Body of pancreas (tissue), 4 donors: ENCODE data around the gene TMPRSS5. TPM values are rescaled to one million over a fixed set of nuclear protein-coding genes. Genes with fewer than 3 reads are reported as not detected.

Source experiments
- ATAC-seq: fragments of 150-250 bp; one replicate; pipeline ENCODE4 v1.9.1; 2016
- DNase-seq, 4 donors: peaks; one replicate each; pipeline ENCODE4 v3.0.0-alpha.2; 2019
- H3K27ac ChIP-seq, 4 donors: fragments of 200-600 bp; sonication (generic); 1 replicate in 3 of 4; 2 replicates in 1 of 4; pipeline versions ENCODE4 v1.5.1 to v1.6.1; 2016 to 2019; ENCODE audit warnings: mild to moderate bottlenecking in 1 of 4, mixed read lengths in 1 of 4, moderate library complexity in 1 of 4
- H3K27me3 ChIP-seq, 2 donors: fragments of 200-600 bp; sonication (generic); one replicate each; pipeline ENCODE4 v1.6.0; 2016; ENCODE audit warnings: mild to moderate bottlenecking in 1 of 2
- H3K36me3 ChIP-seq, 2 donors: fragments of 200-600 bp; sonication (generic); replicated peaks in 1 of 2; 2 replicates each; pipeline ENCODE4 v1.5.1; 2016; ENCODE audit warnings: low read depth in 2 of 2; ENCODE audit not compliant: insufficient read depth in 1 of 2
- H3K4me1 ChIP-seq: fragments of 200-600 bp; sonication (generic); one replicate; pipeline ENCODE4 v1.6.0; 2016
- H3K4me3 ChIP-seq, 2 donors: fragments of 200-600 bp; sonication (generic); 1 replicate in 1 of 2; 2 replicates in 1 of 2; pipeline ENCODE4 v1.5.1; 2016 to 2019
- H3K9me3 ChIP-seq, 3 donors: fragments of 200-600 bp; sonication (generic); 1 replicate in 2 of 3; 2 replicates in 1 of 3; pipeline ENCODE4 v1.5.1; 2016
- CTCF ChIP-seq, 7 experiments: fragments of 450-650 bp in 4 of 7; fragments of 200-600 bp in 3 of 7; sonication (generic) in 3 of 7; IDR thresholded peaks; one replicate each; pipeline ENCODE4 v1.5.1; 2016 to 2019; ENCODE audit warnings: antibody characterized with exemption in 7 of 7
- POLR2A ChIP-seq, 3 donors: fragments of 450-650 bp; IDR thresholded peaks; one replicate each; pipeline ENCODE4 v1.6.1; 2016; ENCODE audit warnings: antibody characterized with exemption in 3 of 3, mild to moderate bottlenecking in 2 of 3
- WGBS, 2 donors: methylation state at CpG; one replicate each; pipeline ENCODE4 v1.1.5; 2017; 5-methylcytosine and 5-hydroxymethylcytosine counted together
- intact Hi-C: fragments of 100-400 bp; cut with DNase I; formaldehyde crosslinking; loops from one replicate; pipeline ENCODE4 v1.15.1; 2023
- small RNA-seq: library from RNA; depleted of rRNA; stranded (forward); fragments of <200 nt; gene quantifications from one replicate; pipeline ENCODE3, GENCODE V24; 2016
- total RNA-seq, 2 donors: library from RNA; depleted of rRNA; stranded (reverse); fragments of >200 nt; gene quantifications; one replicate each; pipeline ENCODE4 v1.1.0, GENCODE V29; 2016

The TMPRSS5 gene
- total RNA-seq, 2 donors from 2014 or later: 0.33 TPM; not detected in 1

DNA sequence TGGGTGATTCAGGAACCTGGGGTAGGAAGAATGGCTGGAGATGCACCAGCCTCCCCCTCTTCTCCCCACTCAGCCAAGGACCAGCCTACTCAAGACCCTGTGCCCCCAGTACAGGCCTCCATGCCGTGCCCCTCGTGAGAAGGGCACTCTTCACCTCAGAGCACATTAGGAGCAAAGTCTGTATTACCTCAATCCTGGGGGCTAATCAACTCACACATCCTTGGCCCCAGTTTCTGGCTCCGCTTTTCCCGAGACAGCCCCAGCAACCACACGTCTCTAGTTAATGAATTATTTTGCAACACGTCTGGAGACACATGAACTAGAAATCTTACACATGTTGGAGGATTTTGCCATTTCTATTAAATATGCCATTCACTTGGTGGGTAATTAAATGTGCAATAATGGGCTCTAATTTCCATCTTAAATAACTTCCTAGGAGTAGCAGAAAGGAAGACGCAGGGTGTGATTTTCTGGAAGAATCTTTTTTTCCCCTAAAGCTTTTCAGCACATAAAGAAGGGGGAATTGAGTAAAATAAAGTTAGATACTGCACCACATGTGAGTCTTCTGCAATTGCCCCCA, 63.0 kb downstream of the TMPRSS5 start:
- DNase-seq (no peak), ATAC-seq (no peak)
- Histone ChIP-seq H3K27ac (no peak overlapping the region), H3K4me3 (no peak overlapping the region), H3K4me1 (no peaks in the 10 kb centered on the region), H3K36me3 (no peaks in the 10 kb centered on the region), H3K27me3 (no peaks in the 10 kb centered on the region), H3K9me3 (no peaks in the 10 kb centered on the region)
- TF ChIP-seq POLR2A (IDR thresholded peaks at IDR 0.05): no peak
- TF ChIP-seq CTCF (IDR thresholded peaks at IDR 0.05): no peak
- 37 to 50% methylated on average over 7 of the region's 7 CpGs for WGBS, 2 donors
- intact Hi-C loops: no loop called here

DNA sequence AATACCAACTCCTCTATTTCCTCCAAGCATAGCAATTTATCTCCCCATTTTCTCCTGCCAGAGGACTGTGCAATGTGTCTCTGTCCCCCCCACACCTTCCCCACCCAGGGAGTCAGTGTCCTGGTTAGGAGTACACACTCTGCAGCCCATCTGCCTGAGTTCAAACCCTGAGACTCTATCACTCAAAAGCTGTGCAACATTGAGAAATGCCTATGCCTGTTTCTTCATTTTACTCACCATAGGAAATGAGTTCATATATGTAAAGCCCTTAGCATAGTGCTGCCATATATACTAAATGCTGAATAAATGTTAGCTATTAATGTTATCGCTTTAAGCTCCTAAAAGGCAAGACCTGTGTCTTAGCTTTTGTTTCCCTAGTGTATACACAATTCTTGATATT, 64.0 kb downstream of the TMPRSS5 start:
- H3K27ac ChIP-seq: no peak overlapping the region
- H3K36me3 ChIP-seq: no peaks in the 10 kb centered on the region
- H3K4me3 ChIP-seq: no peak overlapping the region
- intact Hi-C loops: no loop called here
- H3K9me3 ChIP-seq: no peaks in the 10 kb centered on the region
- no peaks in the 10 kb centered on the region for H3K27me3 ChIP-seq
- 87 to 91% methylated on average over 1 of the region's 1 CpG for WGBS, 2 donors
- DNase-seq (no peak), ATAC-seq (no peak)
- H3K4me1 ChIP-seq: no peaks in the 10 kb centered on the region
- no peak for TF ChIP-seq POLR2A (IDR thresholded peaks at IDR 0.05)
- no peak for TF ChIP-seq CTCF (IDR thresholded peaks at IDR 0.05)

GRCh38 chr11:113638376-113638775, 67.7 kb downstream of the TMPRSS5 start:
- intact Hi-C loops: no loop called here

DNA sequence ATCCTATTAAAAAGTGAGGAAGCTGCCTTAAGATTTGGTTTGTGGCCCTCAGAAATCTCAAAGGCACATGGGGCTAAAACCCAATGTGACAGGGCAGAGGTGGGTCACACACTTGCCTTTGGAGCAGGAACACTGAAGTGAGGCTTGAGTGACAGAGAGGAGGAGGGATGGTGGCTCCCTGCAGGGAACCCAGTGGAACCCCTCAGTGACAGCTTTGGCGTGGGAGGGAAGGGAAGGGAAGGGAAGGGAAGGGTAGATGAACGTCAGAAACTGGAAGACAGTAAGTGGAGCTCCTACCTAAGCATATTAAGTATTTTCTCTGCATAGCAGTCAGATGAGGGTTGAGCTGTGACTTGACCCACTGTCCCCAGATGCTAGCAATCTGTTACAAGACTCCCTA, 68.5 kb downstream of the TMPRSS5 start:
- H3K27me3 ChIP-seq: no peaks in the 10 kb centered on the region
- no peak for DNase-seq
- H3K9me3 ChIP-seq: no peaks in the 10 kb centered on the region
- H3K36me3 ChIP-seq: no peaks in the 10 kb centered on the region
- no peak overlapping the region for H3K4me3 ChIP-seq
- no peak overlapping the region for H3K27ac ChIP-seq
- WGBS, 2 donors: 53 to 56% methylated on average over 2 of the region's 2 CpGs
- ATAC-seq: no peak
- H3K4me1 ChIP-seq: no peaks in the 10 kb centered on the region
- intact Hi-C loops: no loop called here
- TF ChIP-seq CTCF (IDR thresholded peaks at IDR 0.05) (no peak), POLR2A (IDR thresholded peaks at IDR 0.05) (no peak)

More at GRCh38 chr11:113638376-113638775, 67.7 kb downstream of the TMPRSS5 start:
- H3K4me3 ChIP-seq: no peak overlapping the region
- H3K9me3 ChIP-seq: no peaks in the 10 kb centered on the region
- 78 to 82% methylated on average over 9 of the region's 9 CpGs for WGBS, 2 donors
- TF ChIP-seq POLR2A (IDR thresholded peaks at IDR 0.05) (no peak), CTCF (IDR thresholded peaks at IDR 0.05) (no peak)
- no peak overlapping the region for H3K27ac ChIP-seq
- ATAC-seq: no peak
- no peaks in the 10 kb centered on the region for H3K27me3 ChIP-seq
- H3K4me1 ChIP-seq: no peaks in the 10 kb centered on the region
- H3K36me3 ChIP-seq: no peaks in the 10 kb centered on the region
- no peak for DNase-seq

Small RNA genes within 50 kb of the gene (small RNA-seq; reads per million reads assigned to genes)
- not detected for gene RPS29P19

Other genes starting within 250 kb of the TMPRSS5 start
- under 1 TPM in 1 of 2 donors, not detected in 1; 0.26 TPM for gene DRD2, start 230.9 kb downstream of the TMPRSS5 start, total RNA-seq
- gene ZW10, start 67.4 kb upstream of the TMPRSS5 start, total RNA-seq: 10 to 100 TPM in 1 of 2 donors, 1 to 10 TPM in 1; 6.9 to 10.4 TPM
- gene CLDN25, start 73.5 kb upstream of the TMPRSS5 start, total RNA-seq: not detected
- 10 to 100 TPM; 17.9 to 31.0 TPM for gene USP28, start 169.3 kb upstream of the TMPRSS5 start, total RNA-seq
- gene HTR3B, start 198.5 kb upstream of the TMPRSS5 start, total RNA-seq: not detected